B cell (primary cell): ENCODE results near the gene RNF19B. TPM values are rescaled to one million over a fixed set of nuclear protein-coding genes. Genes with fewer than 3 reads are reported as not detected.

ENCODE experiments used
- ATAC-seq: fragments of 200-7000 bp; cut with Tn5 transposase; one replicate; pipeline ENCODE4 v1.10.0; 2021; ENCODE audit warnings: low read depth, mild to moderate bottlenecking, moderate number of reproducible peaks, moderate library complexity
- CTCF ChIA-PET: fragments of 350-600 bp; sonication (Branson Sonifier 250); formaldehyde crosslinking; loops from one replicate; lab custom pipeline; 2021; ENCODE audit warnings: antibody characterized with exemption, inconsistent platforms; lab: Charles Lee
- POLR2A ChIA-PET: fragments of 350-600 bp; sonication (Branson Sonifier 250); formaldehyde crosslinking; loops from one replicate; lab custom pipeline; 2021; ENCODE audit warnings: antibody characterized with exemption; lab: Charles Lee
- DNase-seq: peaks from one replicate; pipeline ENCODE4 v3.0.0; 2013
- H2AFZ ChIP-seq: 2 replicates; pipeline ENCODE4 v1.6.1; 2012; ENCODE audit warnings: mild to moderate bottlenecking, low read depth, low read length; ENCODE audit not compliant: insufficient read depth, poor library complexity, severe bottlenecking
- H3K27ac ChIP-seq, 2 donors: 1 replicate in 1 of 2; 2 replicates in 1 of 2; pipeline ENCODE4 v1.5.1; 2012 to 2013; ENCODE audit warnings: low read length in 2 of 2, mild to moderate bottlenecking in 2 of 2, moderate library complexity in 1 of 2
- H3K27me3 ChIP-seq, 4 experiments: fragments of 200-600 bp in 1 of 4; sonication (generic) in 1 of 4; replicated peaks in 1 of 4; 1 replicate in 2 of 4; 2 replicates in 2 of 4; pipeline versions ENCODE4 v1.6.1 to v1.7.0; 2013 to 2016; ENCODE audit warnings: low read length in 3 of 4, mild to moderate bottlenecking in 2 of 4, mixed read lengths in 1 of 4, moderate library complexity in 1 of 4; ENCODE audit not compliant: insufficient read depth in 4 of 4, control insufficient read depth in 3 of 4; ENCODE audit errors: control extremely low read depth in 1 of 4
- H3K36me3 ChIP-seq, 2 experiments: replicated peaks in 1 of 2; 1 replicate in 1 of 2; 2 replicates in 1 of 2; pipeline versions ENCODE4 v1.6.1 to v1.7.1; 2013; ENCODE audit warnings: low read length in 1 of 2; ENCODE audit not compliant: insufficient read depth in 2 of 2, control insufficient read depth in 1 of 2; ENCODE audit errors: control extremely low read depth in 1 of 2, extremely low read depth in 1 of 2
- H3K4me1 ChIP-seq, 2 donors: fragments of 200-600 bp in 1 of 2; sonication (generic) in 1 of 2; 1 replicate in 1 of 2; 2 replicates in 1 of 2; pipeline versions ENCODE4 v1.5.1 to v1.6.1; 2013 to 2017; ENCODE audit warnings: low read length in 2 of 2; ENCODE audit not compliant: control insufficient read depth in 2 of 2, insufficient read depth in 2 of 2
- H3K4me2 ChIP-seq: replicated peaks from 2 replicates; pipeline ENCODE3; 2012; ENCODE audit warnings: mild to moderate bottlenecking, low read depth, low read length; ENCODE audit not compliant: poor library complexity, severe bottlenecking
- H3K4me3 ChIP-seq, 5 experiments: fragments of 200-600 bp in 1 of 5; sonication (generic) in 1 of 5; 1 replicate in 3 of 5; 2 replicates in 2 of 5; pipeline versions ENCODE4 v1.5.1 to v1.7.0; 2011 to 2016; ENCODE audit warnings: low read length in 4 of 5, mild to moderate bottlenecking in 4 of 5, low read depth in 2 of 5, control low read depth in 1 of 5, moderate library complexity in 1 of 5; ENCODE audit not compliant: insufficient read depth in 1 of 5; ENCODE audit errors: control extremely low read depth in 1 of 5, extremely low read depth in 1 of 5
- H3K79me2 ChIP-seq: fragments of 200-600 bp; sonication (generic); one replicate; pipeline ENCODE4 v1.6.0; 2016; ENCODE audit warnings: low read length; ENCODE audit not compliant: control insufficient read depth, insufficient read depth
- H3K9ac ChIP-seq: fragments of 200-600 bp; sonication (generic); 2 replicates; pipeline ENCODE4 v1.6.1; 2017; ENCODE audit warnings: mild to moderate bottlenecking, low read length, moderate library complexity
- H3K9me3 ChIP-seq, 3 donors: one replicate each; pipeline versions ENCODE4 v1.6.1 to v1.7.1; 2013; ENCODE audit warnings: low read length in 2 of 3; ENCODE audit not compliant: control insufficient read depth in 2 of 3, insufficient read depth in 1 of 3; ENCODE audit errors: control extremely low read depth in 1 of 3
- H4K20me1 ChIP-seq: 2 replicates; pipeline ENCODE4 v1.6.0; 2012; ENCODE audit warnings: mild to moderate bottlenecking, low read length; ENCODE audit not compliant: insufficient read depth, control insufficient read depth, poor library complexity, severe bottlenecking
- H3K27ac Mint-ChIP-seq: one replicate; pipeline ENCODE4 v1.8.0; 2021; ENCODE audit warnings: mixed read lengths
- H3K27me3 Mint-ChIP-seq: one replicate; pipeline ENCODE4 v1.8.0; 2021; ENCODE audit warnings: mixed read lengths
- H3K4me1 Mint-ChIP-seq: one replicate; pipeline ENCODE4 v1.8.0; 2021; ENCODE audit warnings: mixed read lengths
- H3K4me3 Mint-ChIP-seq: one replicate; pipeline ENCODE4 v1.8.0; 2021; ENCODE audit warnings: mixed read lengths
- H3K9me3 Mint-ChIP-seq: one replicate; pipeline ENCODE4 v1.8.0; 2022; ENCODE audit warnings: mixed read lengths; ENCODE audit not compliant: insufficient read depth
- EZH2 ChIP-seq: IDR thresholded peaks from 2 replicates; pipeline ENCODE4 v1.6.1; 2012; ENCODE audit warnings: borderline replicate concordance, low read depth, mild to moderate bottlenecking, moderate library complexity, low read length; ENCODE audit not compliant: insufficient read depth, poor library complexity, severe bottlenecking
- WGBS: methylation state at CpG from one replicate; pipeline ENCODE4 v1.1.5; 2013; ENCODE audit warnings: missing lambda C conversion rate; ENCODE audit not compliant: insufficient coverage; 5-methylcytosine and 5-hydroxymethylcytosine counted together
- intact Hi-C: fragments of 100-400 bp; cut with micrococcal nuclease; formaldehyde crosslinking; loops from one replicate; pipeline ENCODE4 v1.10.0; 2022
- polyA plus RNA-seq: library from polyadenylated mRNA; depleted of rRNA; stranded (reverse); fragments of >200 nt; gene quantifications from 2 replicates; pipeline ENCODE4 v1.2.3, GENCODE V29; 2012
- total RNA-seq, 2 donors: library from RNA; stranded (reverse); fragments of 120-200 nt in 1 of 2; gene quantifications; 1 replicate in 1 of 2; 2 replicates in 1 of 2; pipeline versions ENCODE4 v1.2.3 to v1.2.4, GENCODE V29; 2013 to 2022
- TF ChIP-seq, protein P1 (sequence below): fragments of 200-600 bp; IDR thresholded peaks from one replicate; pipeline ENCODE4 v1.8.0; 2022; ENCODE audit warnings: antibody characterized with exemption, mild to moderate bottlenecking

RNF19B gene
- total and polyA plus RNA-seq, 2 donors (not counting 1 experiment from before 2014, with no cell fraction given) = 29.9 to 40.3 TPM

DNA sequence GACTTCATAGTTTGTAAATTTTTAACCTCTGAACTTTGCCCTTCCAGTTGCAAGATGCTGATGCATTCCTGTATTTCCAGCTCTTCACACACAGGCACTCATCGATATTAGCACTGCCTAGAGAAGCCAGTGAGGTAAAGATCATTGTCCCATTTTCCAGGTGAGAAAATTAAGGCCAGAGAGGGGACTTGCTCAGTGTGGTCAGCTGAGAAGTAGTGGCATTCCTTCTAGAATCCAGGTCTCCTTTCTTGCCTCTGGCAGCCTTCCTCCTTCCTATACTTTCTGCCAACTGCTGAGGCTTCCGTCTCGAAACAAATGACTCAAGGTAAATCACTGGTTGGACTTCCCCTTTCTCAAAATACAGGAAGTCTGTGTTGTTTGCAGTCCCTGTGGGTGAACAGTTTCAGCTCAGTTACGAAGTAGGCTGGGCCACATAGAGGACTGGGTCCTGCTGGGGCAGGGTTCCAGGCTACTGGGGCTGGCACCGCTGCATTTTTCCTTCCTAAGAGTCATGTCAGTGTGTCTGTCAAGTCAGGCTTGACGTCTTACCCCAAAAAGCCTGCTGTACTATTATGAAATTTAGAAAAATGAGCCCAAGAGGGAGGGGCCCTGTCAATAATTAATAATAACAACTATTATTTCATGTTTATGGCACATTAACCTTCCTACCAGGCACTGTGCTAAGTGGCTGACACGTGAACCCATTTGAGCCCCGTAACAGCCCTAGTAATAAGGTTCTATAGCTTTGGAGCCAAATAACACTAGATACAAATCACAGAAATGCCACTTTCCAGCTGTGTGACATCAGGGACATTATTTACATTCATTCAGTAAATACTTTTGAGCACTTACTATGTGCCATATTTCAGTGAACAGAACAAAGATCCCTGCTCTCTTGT is 16.6 kb upstream of the RNF19B start:
- H3K4me3 ChIP-seq = peak overlapping the region in 4 of 5 experiments; percentile 6 to 44 (median 38)
- ChIA-PET CTCF (interaction anchor here (0.9 to 2.6 kb wide), 11 partner anchors 9 to 73 kb away, joined by 3 to 13 read pairs (median 5); partner anchors contain the start of gene RNF19B), POLR2A (interaction anchor here (0.5 to 2.3 kb wide), 10 partner anchors 9 to 1917 kb away, joined by 3 to 20 read pairs (median 5); partner anchors contain the start of genes RNF19B, S100PBP and YARS1)
- peak overlapping the region; percentile 70 to 87 for H3K27ac ChIP-seq
- DNase-seq = peak; percentile 88
- Mint-ChIP-seq H3K4me3 (peak overlapping the region; percentile 74), H3K4me1 (peaks cover 43% of the 10 kb centered on the region), H3K27ac (peak overlapping the region; percentile 84), H3K9me3 (no peaks in the 10 kb centered on the region), H3K27me3 (no peaks in the 10 kb centered on the region)
- peak; percentile 96 for ATAC-seq
- H3K4me2 ChIP-seq = peak overlapping the region; percentile 81
- no peaks in the 10 kb centered on the region for H3K27me3 ChIP-seq
- H4K20me1 ChIP-seq = no peaks in the 10 kb centered on the region
- H3K4me1 ChIP-seq = peaks cover 34 to 44% of the 10 kb centered on the region in 2 donors
- no peak overlapping the region for H2AFZ ChIP-seq
- TF ChIP-seq, protein P1, sequence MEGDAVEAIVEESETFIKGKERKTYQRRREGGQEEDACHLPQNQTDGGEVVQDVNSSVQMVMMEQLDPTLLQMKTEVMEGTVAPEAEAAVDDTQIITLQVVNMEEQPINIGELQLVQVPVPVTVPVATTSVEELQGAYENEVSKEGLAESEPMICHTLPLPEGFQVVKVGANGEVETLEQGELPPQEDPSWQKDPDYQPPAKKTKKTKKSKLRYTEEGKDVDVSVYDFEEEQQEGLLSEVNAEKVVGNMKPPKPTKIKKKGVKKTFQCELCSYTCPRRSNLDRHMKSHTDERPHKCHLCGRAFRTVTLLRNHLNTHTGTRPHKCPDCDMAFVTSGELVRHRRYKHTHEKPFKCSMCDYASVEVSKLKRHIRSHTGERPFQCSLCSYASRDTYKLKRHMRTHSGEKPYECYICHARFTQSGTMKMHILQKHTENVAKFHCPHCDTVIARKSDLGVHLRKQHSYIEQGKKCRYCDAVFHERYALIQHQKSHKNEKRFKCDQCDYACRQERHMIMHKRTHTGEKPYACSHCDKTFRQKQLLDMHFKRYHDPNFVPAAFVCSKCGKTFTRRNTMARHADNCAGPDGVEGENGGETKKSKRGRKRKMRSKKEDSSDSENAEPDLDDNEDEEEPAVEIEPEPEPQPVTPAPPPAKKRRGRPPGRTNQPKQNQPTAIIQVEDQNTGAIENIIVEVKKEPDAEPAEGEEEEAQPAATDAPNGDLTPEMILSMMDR = no peak
- TF ChIP-seq EZH2 = no peak
- peaks cover 0 to 6% (median 0%) of the 10 kb centered on the region in 3 donors for H3K9me3 ChIP-seq
- intact Hi-C loops = loop anchor here (1.0 kb wide), 3 partner anchors 11 to 146 kb away; partner anchors contain the start of gene RNF19B
- H3K9ac ChIP-seq = peak overlapping the region; percentile 56
- 0% methylated on average over 2 of the region's 8 CpGs for WGBS
- H3K36me3 ChIP-seq = no peaks in the 10 kb centered on the region
- H3K79me2 ChIP-seq = no peaks in the 10 kb centered on the region
